ENCODE results near the gene MICAL3.

Gene MICAL3

DNA sequence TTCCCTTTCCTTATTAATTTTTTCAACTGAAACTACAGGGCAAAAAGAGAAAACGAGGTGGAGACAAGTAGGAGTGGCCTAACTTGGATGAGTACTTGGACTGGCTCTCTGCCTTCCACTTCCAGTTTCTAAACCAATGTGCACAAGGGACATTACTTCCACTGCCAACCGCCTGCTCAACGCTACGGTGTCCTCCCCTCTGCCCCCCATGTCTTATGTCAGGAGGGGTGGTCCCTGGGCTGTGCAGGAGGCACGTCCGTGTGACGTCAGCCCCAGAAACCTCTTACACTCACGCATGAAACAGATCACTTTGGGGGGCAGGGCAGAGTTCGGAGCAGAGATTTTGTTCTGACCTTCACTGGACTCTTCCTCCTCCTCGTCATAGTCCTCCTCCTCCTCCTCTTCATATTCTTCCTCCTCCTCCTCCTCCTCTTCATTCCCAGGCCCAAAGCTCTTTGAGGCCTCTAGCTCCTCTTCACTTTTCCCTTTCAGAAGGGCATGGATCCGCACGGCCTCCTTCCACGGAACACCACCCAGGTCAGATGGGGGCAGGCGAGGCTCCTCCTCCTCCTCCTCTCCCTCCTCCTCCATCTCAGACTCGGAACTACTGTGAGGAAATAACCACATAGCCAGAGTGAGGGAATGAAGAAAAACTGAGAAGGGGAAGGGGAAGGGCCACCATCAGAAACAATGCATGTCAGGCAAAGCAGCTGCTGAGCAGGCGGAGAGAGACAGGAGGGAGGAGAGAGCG is 192.7 kb downstream of the MICAL3 start:
- no peak for DNase-seq

DNA sequence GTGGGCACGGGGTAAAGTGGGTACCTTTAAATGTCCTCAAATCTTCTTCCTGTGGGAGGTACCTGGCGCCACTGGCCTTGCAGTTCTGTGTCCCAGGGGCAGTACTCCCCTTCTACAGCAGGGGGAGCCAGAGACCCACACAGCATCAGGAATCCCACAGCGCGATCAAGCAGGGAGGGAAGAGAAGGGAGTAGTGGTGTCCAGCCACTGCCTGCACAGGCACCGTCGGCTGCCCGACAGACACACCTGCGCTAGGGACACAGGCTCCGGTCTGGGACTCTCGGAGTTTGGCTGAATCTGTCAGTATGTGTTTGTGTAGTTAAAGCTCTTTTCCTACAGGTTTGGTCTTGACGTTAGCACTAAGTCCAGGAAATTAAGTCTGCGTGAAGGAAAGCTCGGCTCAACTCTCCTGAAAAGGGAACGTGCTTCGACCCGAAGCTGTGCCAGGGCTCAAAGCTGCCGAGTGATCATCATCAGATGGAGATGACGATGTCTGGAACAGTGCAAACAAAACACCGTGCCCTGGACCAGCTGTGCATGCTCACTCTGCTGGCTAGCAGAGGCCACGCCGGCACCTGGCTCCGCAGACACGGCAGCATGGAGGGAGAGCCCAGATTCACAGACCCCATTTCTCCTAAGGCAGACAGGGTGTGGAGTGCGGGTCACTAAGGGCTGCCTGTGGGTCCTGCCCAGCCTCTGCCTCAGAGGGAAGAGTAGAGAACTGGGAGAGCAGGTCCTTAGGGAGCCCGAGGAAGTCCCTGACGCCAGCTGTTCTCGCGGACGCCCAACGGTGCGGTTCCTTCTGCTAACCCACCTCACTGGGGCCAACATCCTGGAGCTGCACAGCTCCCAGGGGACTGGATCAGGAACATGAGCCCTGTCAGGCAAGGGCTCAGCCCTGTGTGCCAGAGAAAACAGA is 194.1 kb downstream of the MICAL3 start:
- peak; percentile 31 for DNase-seq

GRCh38 chr22:17829695-17830042 is 194.7 kb downstream of the MICAL3 start:
- no peak for DNase-seq

- DNase-seq: no peak
Measured at GRCh38 chr22:17828502-17829080, 195.8 kb downstream of the MICAL3 start.

DNA sequence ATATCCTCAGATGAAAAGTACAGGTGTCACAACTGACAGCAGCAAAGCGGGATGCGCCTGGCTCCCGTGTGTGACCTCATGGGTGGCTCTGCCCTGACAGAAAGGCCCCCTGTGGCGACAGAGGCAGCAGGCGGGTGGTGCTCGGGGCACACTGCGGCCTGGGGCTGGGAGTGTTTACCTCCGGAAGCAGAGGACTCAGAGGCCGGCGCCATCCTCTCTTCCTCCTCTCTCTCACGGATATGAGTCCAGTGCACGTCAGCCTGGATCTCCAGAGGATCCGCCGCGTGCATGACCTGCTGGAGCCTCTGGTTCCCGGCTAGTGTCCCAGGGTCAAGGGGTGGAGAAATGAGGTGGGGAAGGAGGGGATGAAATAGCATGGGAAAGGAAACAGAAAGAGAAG is 196.9 kb downstream of the MICAL3 start:
- no peak for DNase-seq

DNA sequence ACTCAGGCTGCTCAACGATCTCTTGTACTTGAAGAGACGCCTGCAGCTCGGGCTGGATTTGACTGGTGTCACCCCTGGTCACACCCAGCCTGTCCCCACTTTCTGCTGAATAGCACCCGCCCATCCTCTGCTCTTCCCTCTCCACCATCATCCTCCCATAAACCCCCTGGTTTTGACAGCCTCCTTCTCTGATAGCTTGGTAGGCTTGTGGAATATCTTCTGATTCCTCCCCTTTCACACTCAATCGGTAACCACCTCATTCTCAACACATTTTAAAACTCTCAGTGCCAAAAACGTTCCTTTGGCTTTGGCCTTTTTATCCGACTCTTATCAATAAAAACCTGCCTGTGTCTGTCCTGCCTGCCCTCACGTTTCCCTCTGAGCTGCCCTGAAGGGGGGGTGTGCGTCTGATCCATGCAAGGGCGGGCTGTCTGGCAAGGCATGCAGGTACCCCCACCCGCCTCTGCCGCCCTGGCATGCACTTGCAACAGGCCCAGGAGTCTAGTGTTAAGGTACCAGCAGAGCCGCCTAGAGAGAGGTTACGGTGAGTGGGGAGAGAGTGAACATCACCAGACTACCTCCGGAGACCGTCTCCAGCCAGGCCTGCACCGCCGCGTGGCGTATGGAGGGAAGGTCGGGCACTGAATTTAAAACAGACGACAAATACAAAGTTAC is 198.3 kb downstream of the MICAL3 start:
- DNase-seq: no peak

DNA sequence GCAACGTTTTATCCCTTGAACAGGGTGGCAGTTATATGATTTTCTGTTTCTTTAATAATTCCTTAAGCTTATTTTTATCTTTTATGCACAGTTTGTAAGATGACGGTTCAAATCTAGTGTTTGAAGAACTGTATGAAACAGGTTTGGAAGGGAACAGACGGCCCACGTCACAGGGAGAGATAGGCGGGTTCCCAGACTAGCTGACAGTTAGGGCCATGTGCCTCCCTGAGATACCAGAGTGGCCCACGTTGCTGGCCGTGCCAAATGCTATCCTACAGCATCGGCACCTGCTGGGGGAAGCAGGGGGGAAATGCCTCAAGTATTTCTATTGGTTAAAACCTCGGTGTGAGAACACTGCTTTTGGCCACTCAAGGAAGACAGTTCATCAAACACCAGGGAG is 199.9 kb downstream of the MICAL3 start:
- DNase-seq: no peak

- DNase-seq: no peak
Measured at GRCh38 chr22:17823964-17824363, 200.4 kb downstream of the MICAL3 start.

GRCh38 chr22:17823226-17823625 is 201.1 kb downstream of the MICAL3 start:
- no peak for DNase-seq

DNA sequence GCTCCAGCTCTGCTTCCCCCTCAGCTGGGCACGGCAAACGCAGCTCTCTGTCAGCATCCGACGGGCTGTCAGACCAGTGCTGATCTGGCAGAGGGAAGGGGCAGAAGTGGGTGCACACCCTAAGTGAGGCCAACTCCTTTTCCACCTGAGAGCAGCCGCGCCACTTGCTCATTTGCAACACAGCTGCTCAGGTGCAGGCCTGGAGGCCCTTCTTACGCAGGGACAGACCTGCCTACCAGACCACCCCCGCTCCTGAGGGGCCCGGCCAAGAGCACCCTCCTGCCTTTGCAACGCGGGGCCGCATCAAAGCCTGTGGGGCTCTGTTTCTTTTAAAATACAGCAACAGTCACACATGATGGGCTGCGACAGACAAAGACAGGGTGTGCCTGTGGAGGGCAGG is 202.3 kb downstream of the MICAL3 start:
- DNase-seq: no peak

DNA sequence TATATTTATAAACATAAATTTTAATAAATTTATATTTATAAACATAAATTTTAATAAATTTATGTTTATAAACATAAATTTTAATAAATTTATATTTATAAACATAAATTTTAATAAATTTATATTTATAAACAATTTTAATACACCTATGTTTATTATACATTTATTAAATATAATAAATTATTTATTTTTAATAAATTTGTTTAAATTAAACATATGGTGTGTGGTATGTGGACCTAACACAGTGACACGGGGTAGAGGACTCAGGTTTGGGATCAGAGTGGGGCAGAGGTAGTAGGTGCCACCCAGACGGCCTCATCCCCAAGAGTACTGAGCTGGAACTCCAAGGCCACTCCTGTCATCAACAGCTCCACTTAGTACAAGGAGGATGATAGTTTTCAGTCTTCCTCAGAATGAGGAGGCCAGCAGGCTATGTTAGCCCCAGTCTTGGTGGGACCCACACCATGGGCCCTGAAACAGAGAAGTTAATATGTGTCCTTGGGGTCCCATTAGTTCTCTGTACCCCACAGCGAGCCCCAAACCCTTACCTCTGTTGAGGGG is 203.4 kb downstream of the MICAL3 start:
- DNase-seq: no peak

DNA sequence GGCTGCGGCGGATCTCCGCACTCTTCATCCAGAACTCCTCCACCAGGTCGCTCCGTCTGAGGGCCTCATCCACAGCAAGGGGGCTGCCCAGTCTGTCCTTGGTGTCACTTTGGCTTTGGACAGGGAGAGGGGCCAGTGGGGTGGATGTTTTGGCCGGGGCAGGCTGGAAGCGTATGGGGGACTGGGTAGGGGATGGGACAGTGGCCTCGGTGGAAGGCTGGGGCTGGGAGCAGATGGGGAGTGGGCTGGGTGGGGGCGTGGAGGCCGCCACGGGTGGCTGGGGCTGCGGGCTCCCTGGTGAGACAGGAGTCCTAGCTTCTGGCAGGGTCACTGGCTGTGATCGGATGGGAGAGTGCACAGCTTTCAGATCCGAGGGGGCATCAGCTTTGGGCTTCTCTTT is 205.7 kb downstream of the MICAL3 start:
- no peak for DNase-seq

GRCh38 chr22:17818180-17818579 is 206.2 kb downstream of the MICAL3 start:
- DNase-seq: no peak

DNA sequence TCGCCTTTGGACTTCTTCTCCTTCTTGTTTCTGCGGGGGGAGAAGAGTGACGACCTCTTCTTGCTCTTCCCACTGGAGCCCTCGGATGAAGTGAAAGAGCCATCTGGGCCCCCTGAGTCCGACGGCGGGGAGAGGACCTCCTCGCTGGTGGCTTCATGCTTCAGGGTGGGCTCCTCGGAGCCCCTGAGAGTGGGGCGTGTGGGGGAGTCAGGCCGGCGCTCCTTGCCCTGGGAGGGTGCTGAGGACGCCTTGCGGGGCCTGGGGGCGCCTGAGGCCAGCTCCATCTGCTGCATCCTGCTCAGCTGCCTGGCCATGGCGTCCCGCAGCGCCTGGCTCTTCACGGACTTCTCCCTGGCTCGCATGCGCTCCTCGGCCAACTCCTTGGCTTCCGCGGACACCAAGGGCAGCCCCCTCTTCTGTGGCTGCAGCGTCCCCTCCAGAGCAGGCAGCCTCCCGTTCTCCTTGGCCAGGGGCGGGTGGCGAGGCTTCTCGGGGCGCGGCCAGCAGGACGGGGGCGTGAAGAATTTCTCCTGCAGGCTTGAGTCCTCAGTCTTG is 206.8 kb downstream of the MICAL3 start:
- DNase-seq: no peak

DNA sequence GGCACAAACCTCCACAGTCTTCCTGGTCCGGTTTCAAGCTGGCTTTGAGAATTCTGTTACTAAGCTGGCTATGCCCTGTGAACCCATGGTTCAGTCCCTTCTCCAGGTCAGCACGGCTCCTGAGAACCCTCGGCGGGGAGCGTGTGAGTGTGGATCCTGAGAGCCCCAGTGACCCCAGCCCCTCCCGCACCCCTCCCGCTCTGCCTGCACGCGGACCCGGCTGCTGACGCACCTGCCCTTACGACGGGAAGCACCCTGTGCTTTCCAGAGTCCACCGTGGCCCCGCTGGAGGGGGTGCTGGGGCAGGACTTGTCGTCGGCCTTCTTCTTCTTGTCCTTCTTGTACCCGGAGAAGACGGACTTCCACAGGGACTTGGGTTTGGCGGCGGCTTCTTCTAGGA is 207.3 kb downstream of the MICAL3 start:
- no peak for DNase-seq

- no peak for DNase-seq
Measured at GRCh38 chr22:17816649-17817048, 207.7 kb downstream of the MICAL3 start.

DNA sequence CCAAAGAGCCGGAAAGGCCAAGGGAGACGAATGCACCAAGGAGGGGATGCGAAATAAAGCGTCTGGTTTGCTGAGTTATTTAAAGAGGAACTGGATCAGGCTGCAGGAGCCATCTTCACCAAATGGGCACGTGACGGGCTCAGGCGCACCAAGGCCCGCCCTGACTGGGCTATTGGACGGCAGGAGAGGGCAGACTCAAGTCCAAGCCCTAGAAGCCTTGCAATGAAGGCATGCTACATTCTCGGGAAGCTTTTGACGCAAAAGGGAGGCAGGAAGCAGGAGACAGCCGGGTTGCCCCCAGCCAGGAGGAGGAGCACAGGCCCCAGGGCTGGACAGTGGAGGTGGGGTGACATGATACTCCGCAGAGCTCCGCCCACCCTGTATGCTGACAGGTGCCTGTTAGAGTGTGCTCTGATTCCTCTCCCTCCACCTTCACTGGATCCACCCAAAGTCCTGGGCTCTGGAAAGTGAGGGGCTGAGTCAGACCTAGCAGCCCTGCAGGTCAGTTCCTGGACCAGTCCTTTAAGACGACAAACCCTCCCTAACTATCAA is 208.6 kb downstream of the MICAL3 start:
- DNase-seq: no peak

GRCh38 chr22:17814830-17815229 is 209.5 kb downstream of the MICAL3 start:
- no peak for DNase-seq

DNA sequence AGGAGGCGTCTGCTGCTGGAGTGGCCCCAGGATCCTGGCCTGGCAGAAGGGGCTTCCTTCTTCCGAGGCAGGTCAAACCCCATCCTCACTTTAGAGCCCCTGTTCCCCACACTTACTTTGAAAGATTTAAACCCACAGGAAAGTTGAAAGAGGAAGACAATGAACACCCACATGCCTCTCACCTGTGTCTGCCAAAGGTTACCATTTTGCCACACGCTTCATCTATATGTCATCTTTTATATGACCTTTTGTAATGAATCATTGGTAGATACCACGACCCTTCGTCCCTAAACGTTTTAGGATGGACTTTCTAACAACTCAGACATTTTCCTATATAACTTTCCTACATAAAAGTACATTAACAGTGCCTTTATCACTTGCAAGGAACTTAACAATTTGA is 210.3 kb downstream of the MICAL3 start:
- no peak for DNase-seq

GRCh38 chr22:17811119-17811518 is 213.2 kb downstream of the MICAL3 start:
- no peak for DNase-seq

GRCh38 chr22:17810570-17811116 is 213.7 kb downstream of the MICAL3 start:
- no peak for DNase-seq

All from NCI-H748 treated with DMSO at 0.1 percent for 48 hours (cell line).